ENCODE measurements around the gene ZNF488.
"Not testable (repeated sequence)": the region's sequence is repeated elsewhere in the genome, so short reads cannot be mapped to it uniquely, and the experiment has no call there.

ZNF488 gene

GRCh38 chr10:47389619-47390018 is 5.5 kb upstream of the ZNF488 start:
- H3K27ac ChIP-seq: no peak overlapping the region
- no peak overlapping the region for H3K4me3 ChIP-seq

- Histone ChIP-seq H3K27ac (no peak overlapping the region), H3K4me3 (no peak overlapping the region)
Measured at GRCh38 chr10:47388879-47389278, 4.8 kb upstream of the ZNF488 start.

- H3K27ac ChIP-seq, H3K4me3 ChIP-seq: not testable (repeated sequence)
Measured at GRCh38 chr10:47386104-47386503, 2.0 kb upstream of the ZNF488 start.

- Histone ChIP-seq H3K4me3 (peak overlapping the region; percentile 51 to 84 (median 71)), H3K27ac (peak overlapping the region in 3 of 21 experiments; percentile 77 to 81 (median 80))
Measured at GRCh38 chr10:47383261-47384147, 589 bp downstream of the ZNF488 start.

- no peak overlapping the region for H3K27ac ChIP-seq
- no peak overlapping the region for H3K4me3 ChIP-seq
Measured at GRCh38 chr10:47381427-47382379, 2.4 kb downstream of the ZNF488 start.

- no peak overlapping the region for H3K27ac ChIP-seq
- H3K4me3 ChIP-seq: no peak overlapping the region
Measured at GRCh38 chr10:47381103-47381395, 3.0 kb downstream of the ZNF488 start.

GRCh38 chr10:47380341-47381102 is 3.6 kb downstream of the ZNF488 start:
- no peak overlapping the region for H3K27ac ChIP-seq
- H3K4me3 ChIP-seq: no peak overlapping the region

GRCh38 chr10:47379901-47380300 is 4.2 kb downstream of the ZNF488 start:
- Histone ChIP-seq H3K4me3 (no peak overlapping the region), H3K27ac (no peak overlapping the region)

GRCh38 chr10:47379445-47379785 is 4.7 kb downstream of the ZNF488 start:
- Histone ChIP-seq H3K27ac (no peak overlapping the region), H3K4me3 (no peak overlapping the region)

- H3K27ac ChIP-seq: no peak overlapping the region
- no peak overlapping the region for H3K4me3 ChIP-seq
Measured at GRCh38 chr10:47378606-47379444, 5.3 kb downstream of the ZNF488 start.

- no peak overlapping the region for H3K4me3 ChIP-seq
- H3K27ac ChIP-seq: no peak overlapping the region
Measured at GRCh38 chr10:47378183-47378510, 5.9 kb downstream of the ZNF488 start.

- Histone ChIP-seq H3K4me3 (no peak overlapping the region), H3K27ac (no peak overlapping the region)
Measured at GRCh38 chr10:47376522-47377220, 7.4 kb downstream of the ZNF488 start.

- no peak overlapping the region for H3K27ac ChIP-seq
Measured at GRCh38 chr10:47374611-47375536, 9.2 kb downstream of the ZNF488 start.

GRCh38 chr10:47372726-47373125 is 11.4 kb downstream of the ZNF488 start:
- H3K4me3 ChIP-seq: no peak overlapping the region
- H3K27ac ChIP-seq: no peak overlapping the region

More at GRCh38 chr10:47374611-47375536, 9.2 kb downstream of the ZNF488 start:
- no peak overlapping the region for H3K4me3 ChIP-seq

GRCh38 chr10:47371629-47372485 is 12.2 kb downstream of the ZNF488 start:
- H3K27ac ChIP-seq: no peak overlapping the region
- H3K4me3 ChIP-seq: no peak overlapping the region

GRCh38 chr10:47370878-47371277 is 13.2 kb downstream of the ZNF488 start:
- no peak overlapping the region for H3K27ac ChIP-seq
- no peak overlapping the region for H3K4me3 ChIP-seq

All from skin epidermis (tissue), 12 donors.